Neutrophil (primary cell): ENCODE data around the gene FAR1.
"Not testable (repeated sequence)": the region's sequence is repeated elsewhere in the genome, so short reads cannot be mapped to it uniquely, and the experiment has no call there.

ENCODE experiments used
- H3K27ac ChIP-seq: fragments of 200-600 bp; sonication (generic); 2 replicates; pipeline ENCODE4 v1.5.1; 2016; ENCODE audit warnings: mild to moderate bottlenecking, moderate library complexity
- H3K27me3 ChIP-seq: fragments of 200-600 bp; sonication (generic); 2 replicates; pipeline ENCODE4 v1.6.0; 2016; ENCODE audit warnings: mild to moderate bottlenecking
- H3K36me3 ChIP-seq: fragments of 200-600 bp; sonication (generic); 2 replicates; pipeline ENCODE4 v1.5.1; 2017
- H3K4me1 ChIP-seq, 2 experiments: fragments of 200-600 bp in 1 of 2; sonication (generic) in 1 of 2; 1 replicate in 1 of 2; 2 replicates in 1 of 2; pipeline versions ENCODE4 v1.5.1 to v1.6.1; 2013 to 2016; ENCODE audit warnings: low read depth in 1 of 2, low read length in 1 of 2, mild to moderate bottlenecking in 1 of 2, moderate library complexity in 1 of 2; ENCODE audit not compliant: control insufficient read depth in 1 of 2, insufficient read depth in 1 of 2
- H3K4me3 ChIP-seq, 2 experiments: fragments of 200-600 bp in 1 of 2; sonication (generic) in 1 of 2; 1 replicate in 1 of 2; 2 replicates in 1 of 2; pipeline ENCODE4 v1.5.1; 2013 to 2016; ENCODE audit warnings: low read depth in 1 of 2, low read length in 1 of 2, mild to moderate bottlenecking in 1 of 2, moderate library complexity in 1 of 2
- H3K9me3 ChIP-seq: fragments of 200-600 bp; sonication (generic); 2 replicates; pipeline ENCODE4 v1.5.1; 2016
- CTCF ChIP-seq: fragments of 200-600 bp; sonication (generic); IDR thresholded peaks from 2 replicates; pipeline ENCODE4 v1.5.1; 2016; ENCODE audit warnings: antibody characterized with exemption

FAR1 gene

GRCh38 chr11:13649619-13650018 is 18.8 kb upstream of the FAR1 start:
- no peak for TF ChIP-seq CTCF
- no peak overlapping the region for H3K4me3 ChIP-seq
- no peaks in the 10 kb centered on the region for H3K36me3 ChIP-seq
- no peaks in the 10 kb centered on the region for H3K4me1 ChIP-seq
- H3K9me3 ChIP-seq: no peaks in the 10 kb centered on the region
- H3K27me3 ChIP-seq: peaks cover 19% of the 10 kb centered on the region
- H3K27ac ChIP-seq: no peak overlapping the region

- H3K36me3 ChIP-seq, H3K27ac ChIP-seq, H3K9me3 ChIP-seq, H3K4me1 ChIP-seq, H3K4me3 ChIP-seq: not testable (repeated sequence)
- H3K27me3 ChIP-seq: peaks cover 20% of the 10 kb centered on the region
Measured at GRCh38 chr11:13651515-13651914, 17.0 kb upstream of the FAR1 start.

GRCh38 chr11:13661074-13661623 is 7.3 kb upstream of the FAR1 start:
- H3K4me1 ChIP-seq: peaks cover 13 to 14% of the 10 kb centered on the region in 2 experiments
- no peak for TF ChIP-seq CTCF

GRCh38 chr11:13663631-13664071 is 4.8 kb upstream of the FAR1 start:
- TF ChIP-seq CTCF: no peak
- H3K4me3 ChIP-seq: no peak overlapping the region
- H3K27ac ChIP-seq: peak overlapping the region; percentile 49
- no peaks in the 10 kb centered on the region for H3K36me3 ChIP-seq
- H3K9me3 ChIP-seq: peaks cover 6% of the 10 kb centered on the region
- peaks cover 21 to 24% of the 10 kb centered on the region in 2 experiments for H3K4me1 ChIP-seq
- H3K27me3 ChIP-seq: no peaks in the 10 kb centered on the region

More at GRCh38 chr11:13661074-13661623, 7.3 kb upstream of the FAR1 start:
- H3K36me3 ChIP-seq: no peaks in the 10 kb centered on the region
- H3K4me3 ChIP-seq: no peak overlapping the region
- H3K9me3 ChIP-seq: peaks cover 6% of the 10 kb centered on the region
- no peaks in the 10 kb centered on the region for H3K27me3 ChIP-seq
- no peak overlapping the region for H3K27ac ChIP-seq

- Histone ChIP-seq H3K9me3 (peaks cover 3% of the 10 kb centered on the region), H3K36me3 (no peaks in the 10 kb centered on the region), H3K27me3 (no peaks in the 10 kb centered on the region), H3K4me3 (no peak overlapping the region), H3K4me1 (peaks cover 24% of the 10 kb centered on the region in 2 experiments), H3K27ac (peak overlapping the region; percentile 49)
- TF ChIP-seq CTCF: no peak
Measured at GRCh38 chr11:13664351-13664750, 4.1 kb upstream of the FAR1 start.

- H3K4me1 ChIP-seq: peaks cover 47% of the 10 kb centered on the region in 2 experiments
- no peaks in the 10 kb centered on the region for H3K36me3 ChIP-seq
- no peak overlapping the region for H3K4me3 ChIP-seq
- no peaks in the 10 kb centered on the region for H3K27me3 ChIP-seq
- no peak overlapping the region for H3K27ac ChIP-seq
- no peaks in the 10 kb centered on the region for H3K9me3 ChIP-seq
- TF ChIP-seq CTCF: no peak
Measured at GRCh38 chr11:13666708-13667107, 1.8 kb upstream of the FAR1 start.
